Nephron (organoid): ENCODE results near the gene MOXD1.

Experiments used
- H3K27ac Mint-ChIP-seq, 3 experiments: 2 replicates each; pipeline ENCODE4 v1.8.0; 2020; ENCODE audit warnings: mixed read lengths in 3 of 3, mild to moderate bottlenecking in 2 of 3, moderate library complexity in 1 of 3
- H3K27me3 Mint-ChIP-seq: 2 replicates; pipeline ENCODE4 v1.8.0; 2021; ENCODE audit warnings: low read depth, mild to moderate bottlenecking, moderate library complexity, mixed read lengths
- H3K36me3 Mint-ChIP-seq: 2 replicates; pipeline ENCODE4 v1.8.0; 2020; ENCODE audit warnings: low read depth, mixed read lengths
- H3K4me1 Mint-ChIP-seq: 2 replicates; pipeline ENCODE4 v1.8.0; 2020; ENCODE audit warnings: mixed read lengths
- H3K4me3 Mint-ChIP-seq, 3 experiments: 2 replicates each; pipeline ENCODE4 v1.8.0; 2020; ENCODE audit warnings: mild to moderate bottlenecking in 3 of 3, mixed read lengths in 3 of 3, moderate library complexity in 2 of 3
- H3K9me3 Mint-ChIP-seq: 2 replicates; pipeline ENCODE4 v1.8.0; 2020; ENCODE audit warnings: mixed read lengths
- CTCF ChIP-seq, 3 experiments: fragments of 200-600 bp; sonication (generic); IDR thresholded peaks; one replicate each; pipeline ENCODE4 v1.5.0; 2021; ENCODE audit warnings: antibody characterized with exemption in 3 of 3; ENCODE audit not compliant: unreplicated experiment in 3 of 3

MOXD1 gene

GRCh38 chr6:132413499-132413802 is 12.2 kb upstream of the MOXD1 start:
- Mint-ChIP-seq H3K27me3 (no peaks in the 10 kb centered on the region), H3K4me1 (peaks cover 18% of the 10 kb centered on the region)

GRCh38 chr6:132412656-132413498 is 11.6 kb upstream of the MOXD1 start:
- H3K36me3 Mint-ChIP-seq: no peaks in the 10 kb centered on the region
- H3K27me3 Mint-ChIP-seq: no peaks in the 10 kb centered on the region
- H3K9me3 Mint-ChIP-seq: peaks cover 14% of the 10 kb centered on the region
- peaks cover 18% of the 10 kb centered on the region for H3K4me1 Mint-ChIP-seq
- no peak overlapping the region for H3K4me3 Mint-ChIP-seq
- H3K27ac Mint-ChIP-seq: peak overlapping the region in 1 of 3 experiments; percentile 49
- TF ChIP-seq CTCF (IDR thresholded peaks at IDR 0.05; ENCODE audit: unreplicated experiment in 3 of 3): no peak

More at GRCh38 chr6:132413499-132413802, 12.2 kb upstream of the MOXD1 start:
- Mint-ChIP-seq H3K27ac (peak overlapping the region in 2 of 3 experiments; percentile 8 to 49), H3K36me3 (no peaks in the 10 kb centered on the region), H3K9me3 (peaks cover 18% of the 10 kb centered on the region), H3K4me3 (no peak overlapping the region)
- TF ChIP-seq CTCF (IDR thresholded peaks at IDR 0.05; ENCODE audit: unreplicated experiment in 3 of 3): no peak

DNA sequence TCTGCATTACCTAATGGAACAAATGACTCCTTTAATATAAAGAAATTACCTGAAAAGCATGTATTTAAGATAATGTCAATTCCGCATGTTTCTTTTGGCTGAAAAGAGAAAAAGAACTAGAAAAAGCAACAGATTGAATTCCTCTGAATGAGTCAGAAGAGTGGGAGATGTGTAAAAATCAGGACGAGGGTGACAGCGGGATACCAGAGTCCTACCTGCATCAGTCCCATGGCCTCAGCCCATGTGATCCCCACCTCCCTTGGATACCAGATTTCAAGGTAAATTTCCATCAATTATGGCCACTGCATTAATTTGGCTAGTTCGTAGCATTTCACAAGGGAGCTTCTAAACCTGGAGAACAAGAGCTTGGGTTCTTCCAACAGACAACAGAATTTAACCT is 10.0 kb upstream of the MOXD1 start:
- H3K27me3 Mint-ChIP-seq: no peaks in the 10 kb centered on the region
- no peaks in the 10 kb centered on the region for H3K36me3 Mint-ChIP-seq
- H3K4me1 Mint-ChIP-seq: peaks cover 20% of the 10 kb centered on the region
- TF ChIP-seq CTCF (IDR thresholded peaks at IDR 0.05; ENCODE audit: unreplicated experiment in 3 of 3): no peak
- H3K27ac Mint-ChIP-seq: no peak overlapping the region
- H3K4me3 Mint-ChIP-seq: no peak overlapping the region
- peaks cover 4% of the 10 kb centered on the region for H3K9me3 Mint-ChIP-seq

GRCh38 chr6:132410830-132411229 is 9.6 kb upstream of the MOXD1 start:
- no peaks in the 10 kb centered on the region for H3K27me3 Mint-ChIP-seq
- TF ChIP-seq CTCF (IDR thresholded peaks at IDR 0.05; ENCODE audit: unreplicated experiment in 3 of 3): no peak
- H3K36me3 Mint-ChIP-seq: no peaks in the 10 kb centered on the region
- H3K4me3 Mint-ChIP-seq: no peak overlapping the region
- H3K27ac Mint-ChIP-seq: no peak overlapping the region
- H3K9me3 Mint-ChIP-seq: no peaks in the 10 kb centered on the region
- peaks cover 25% of the 10 kb centered on the region for H3K4me1 Mint-ChIP-seq

- no peak for TF ChIP-seq CTCF (IDR thresholded peaks at IDR 0.05; ENCODE audit: unreplicated experiment in 3 of 3)
- H3K27me3 Mint-ChIP-seq: peaks cover 9% of the 10 kb centered on the region
- peaks cover 40% of the 10 kb centered on the region for H3K4me1 Mint-ChIP-seq
- H3K9me3 Mint-ChIP-seq: no peaks in the 10 kb centered on the region
- no peaks in the 10 kb centered on the region for H3K36me3 Mint-ChIP-seq
- peak overlapping the region in 2 of 3 experiments; percentile 19 to 87 for H3K27ac Mint-ChIP-seq
- H3K4me3 Mint-ChIP-seq: no peak overlapping the region
Observed at GRCh38 chr6:132405143-132405915, 4.1 kb upstream of the MOXD1 start.
